Immature natural killer cell (primary cell): ENCODE results near the gene ATRN. TPM values are rescaled to one million over a fixed set of nuclear protein-coding genes. Genes with fewer than 3 reads are reported as not detected.

ENCODE experiments used
- DNase-seq, 3 donors: peaks; one replicate each; pipeline ENCODE4 v3.0.0; 2022; ENCODE audit warnings: mixed read lengths in 1 of 3
- H3K27ac Mint-ChIP-seq, 6 donors: one replicate each; pipeline ENCODE4 v1.8.0; 2020; ENCODE audit warnings: mixed read lengths in 6 of 6, mild to moderate bottlenecking in 5 of 6, inconsistent platforms in 4 of 6, moderate library complexity in 3 of 6
- H3K27me3 Mint-ChIP-seq, 3 donors: one replicate each; pipeline ENCODE4 v1.8.0; 2020 to 2021; ENCODE audit warnings: low read depth in 3 of 3, mild to moderate bottlenecking in 3 of 3, mixed read lengths in 3 of 3, moderate library complexity in 3 of 3, inconsistent platforms in 1 of 3
- H3K36me3 Mint-ChIP-seq, 3 donors: one replicate each; pipeline ENCODE4 v1.8.0; 2020; ENCODE audit warnings: mixed read lengths in 3 of 3, inconsistent platforms in 2 of 3, mild to moderate bottlenecking in 2 of 3
- H3K4me1 Mint-ChIP-seq, 2 donors: one replicate each; pipeline ENCODE4 v1.8.0; 2020; ENCODE audit warnings: inconsistent platforms in 2 of 2, mild to moderate bottlenecking in 2 of 2, mixed read lengths in 2 of 2, moderate library complexity in 1 of 2
- H3K4me3 Mint-ChIP-seq, 5 donors: one replicate each; pipeline ENCODE4 v1.8.0; 2020; ENCODE audit warnings: mild to moderate bottlenecking in 5 of 5, mixed read lengths in 5 of 5, inconsistent platforms in 3 of 5, moderate library complexity in 3 of 5
- H3K9me3 Mint-ChIP-seq, 6 donors: one replicate each; pipeline ENCODE4 v1.8.0; 2020; ENCODE audit warnings: mild to moderate bottlenecking in 6 of 6, mixed read lengths in 6 of 6, inconsistent platforms in 4 of 6, moderate library complexity in 3 of 6
- polyA plus RNA-seq, 3 donors: library from polyadenylated mRNA; unstranded; fragments of 300-500 nt; fragmentation: Illumina TruSeq; gene quantifications; one replicate each; pipeline ENCODE4 v1.2.3, GENCODE V29; 2021

Gene ATRN
- polyA plus RNA-seq, 3 donors from 2014 or later: 9.4 to 15.2 (median 9.7) TPM

- Mint-ChIP-seq H3K9me3 (no peaks in the 10 kb centered on the region), H3K27me3 (peaks cover 7 to 15% (median 14%) of the 10 kb centered on the region in 3 donors), H3K4me3 (peak overlapping the region in 1 of 5 donors; percentile 44)
These were observed 201.2 kb downstream of the ATRN start for GRCh38 chr20:3671986-3672546.

GRCh38 chr20:3672547-3673171, 201.8 kb downstream of the ATRN start:
- Mint-ChIP-seq H3K27me3 (peaks cover 7 to 15% (median 14%) of the 10 kb centered on the region in 3 donors), H3K4me3 (no peak overlapping the region), H3K4me1 (peaks cover 5 to 6% of the 10 kb centered on the region in 2 donors), H3K27ac (no peak overlapping the region), H3K36me3 (no peaks in the 10 kb centered on the region), H3K9me3 (no peaks in the 10 kb centered on the region)
- DNase-seq: no peak

More at GRCh38 chr20:3671986-3672546, 201.2 kb downstream of the ATRN start:
- peaks cover 10 to 12% of the 10 kb centered on the region in 2 donors for H3K4me1 Mint-ChIP-seq
- H3K36me3 Mint-ChIP-seq: no peaks in the 10 kb centered on the region
- DNase-seq: no peak
- H3K27ac Mint-ChIP-seq: peak overlapping the region in 1 of 6 donors; percentile 11

DNA sequence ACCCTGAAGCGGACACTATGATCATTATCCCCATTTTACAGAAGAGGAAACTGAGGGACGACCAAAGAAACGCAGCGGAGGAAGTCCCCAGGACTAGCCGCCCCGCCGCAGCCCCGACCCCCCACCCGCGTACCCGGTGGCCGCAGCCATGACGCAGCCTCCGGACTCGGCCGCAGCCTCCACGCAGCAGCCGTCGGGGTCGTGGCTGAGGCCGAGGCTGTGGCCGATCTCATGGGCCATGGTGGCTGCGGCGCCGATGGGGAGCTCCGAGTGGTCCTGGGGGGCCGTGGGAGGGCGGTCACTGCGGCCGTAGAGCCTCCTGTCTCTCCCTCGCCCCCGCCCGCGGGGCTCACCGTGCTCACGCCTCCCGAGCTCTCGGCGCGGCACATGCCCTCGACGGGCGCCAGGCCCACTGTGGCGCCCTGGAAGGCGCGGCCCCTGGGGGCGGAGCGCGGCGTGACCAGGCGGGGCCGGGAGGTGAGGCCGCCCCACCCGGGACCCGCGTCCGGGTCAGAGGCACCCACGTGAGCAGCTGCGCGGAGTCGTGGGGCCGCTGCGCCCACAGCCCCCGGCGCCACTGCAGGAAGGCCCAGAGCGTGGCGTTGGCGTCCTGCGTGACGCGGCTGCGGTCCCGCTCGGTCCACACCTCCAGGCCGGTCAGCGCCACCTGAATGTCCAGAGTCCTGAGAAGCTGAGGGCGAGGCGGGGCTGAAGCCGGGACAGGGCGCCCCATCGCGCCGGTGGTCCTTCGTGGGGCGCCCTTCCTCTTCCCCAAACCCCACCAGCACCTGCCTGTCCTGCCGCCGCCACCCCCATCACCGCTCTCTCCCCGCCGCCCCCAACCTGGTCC, 202.6 kb downstream of the ATRN start:
- H3K9me3 Mint-ChIP-seq: no peaks in the 10 kb centered on the region
- H3K4me3 Mint-ChIP-seq: no peak overlapping the region
- H3K27ac Mint-ChIP-seq: no peak overlapping the region
- peaks cover 4 to 5% of the 10 kb centered on the region in 2 donors for H3K4me1 Mint-ChIP-seq
- H3K27me3 Mint-ChIP-seq: peaks cover 7 to 15% (median 14%) of the 10 kb centered on the region in 3 donors
- no peak for DNase-seq
- no peaks in the 10 kb centered on the region for H3K36me3 Mint-ChIP-seq

DNA sequence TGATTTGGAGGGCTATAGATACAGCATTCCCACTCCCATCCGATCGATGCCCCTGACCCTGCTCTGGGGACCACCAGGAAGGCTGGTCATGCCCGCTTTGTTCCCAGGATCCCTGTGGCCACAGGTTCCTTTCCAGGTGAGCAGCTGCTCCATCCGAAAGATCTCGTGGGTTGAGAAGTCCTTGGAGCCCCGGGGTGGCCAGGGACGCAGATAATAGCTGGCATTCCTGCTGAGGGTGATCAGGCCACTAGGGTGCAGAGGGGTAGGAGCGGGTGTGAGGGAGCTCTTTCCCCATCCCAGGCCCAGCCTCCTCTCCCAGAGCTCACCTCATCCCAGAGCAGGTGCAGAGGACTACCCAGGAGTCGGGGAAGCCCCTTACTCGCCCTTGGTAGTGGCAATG, 203.6 kb downstream of the ATRN start:
- Mint-ChIP-seq H3K27me3 (peaks cover 11 to 15% (median 14%) of the 10 kb centered on the region in 3 donors), H3K4me1 (peaks cover 4 to 5% of the 10 kb centered on the region in 2 donors), H3K27ac (no peak overlapping the region), H3K4me3 (no peak overlapping the region), H3K36me3 (no peaks in the 10 kb centered on the region), H3K9me3 (no peaks in the 10 kb centered on the region)
- no peak for DNase-seq

DNA sequence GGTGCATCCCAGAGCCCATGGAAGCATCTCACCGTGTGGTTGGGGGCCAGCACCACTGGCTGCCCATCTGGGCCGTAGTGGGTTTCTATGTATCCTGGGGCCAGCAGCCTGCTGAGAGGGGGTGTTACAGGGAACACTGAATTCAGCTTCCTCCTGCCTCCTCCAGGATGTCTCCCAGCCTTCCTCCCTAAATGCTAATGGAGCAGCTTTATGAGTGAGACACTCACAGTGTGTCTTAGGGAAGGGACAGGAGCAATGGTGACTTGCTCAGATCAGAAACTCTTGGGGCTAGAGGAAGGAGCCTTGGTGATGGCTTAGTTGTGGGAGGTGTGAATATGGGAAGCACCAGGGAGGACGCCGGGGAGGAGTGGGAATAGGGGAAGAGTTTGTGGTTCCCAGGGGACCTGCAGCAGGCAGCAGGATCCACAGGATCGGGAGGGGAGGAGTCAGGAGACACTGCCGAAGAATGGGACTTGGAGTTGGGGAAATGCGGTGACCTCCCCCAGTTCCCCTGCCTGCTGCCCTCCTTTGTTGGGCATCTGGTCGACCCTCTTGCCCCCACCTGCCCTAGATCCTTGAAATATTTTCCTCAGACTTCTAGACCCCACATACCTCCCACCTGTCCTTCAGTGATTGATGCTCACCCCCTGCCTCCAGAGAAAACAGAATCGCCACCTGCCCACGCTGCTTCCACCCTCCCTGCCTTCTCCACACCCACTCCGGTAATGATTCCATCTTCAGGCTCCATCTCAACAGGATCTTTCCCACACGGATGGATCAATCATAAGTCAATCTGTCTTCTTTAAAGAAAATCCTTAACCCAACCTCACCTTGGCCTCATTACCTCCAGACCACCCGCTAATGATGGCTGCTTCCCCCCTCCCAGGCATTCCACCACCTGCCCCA, 204.4 kb downstream of the ATRN start:
- no peak for DNase-seq
- Mint-ChIP-seq H3K9me3 (no peaks in the 10 kb centered on the region), H3K4me1 (peaks cover 4 to 5% of the 10 kb centered on the region in 2 donors), H3K36me3 (no peaks in the 10 kb centered on the region), H3K4me3 (no peak overlapping the region), H3K27ac (no peak overlapping the region), H3K27me3 (peaks cover 11 to 17% (median 12%) of the 10 kb centered on the region in 3 donors)

DNA sequence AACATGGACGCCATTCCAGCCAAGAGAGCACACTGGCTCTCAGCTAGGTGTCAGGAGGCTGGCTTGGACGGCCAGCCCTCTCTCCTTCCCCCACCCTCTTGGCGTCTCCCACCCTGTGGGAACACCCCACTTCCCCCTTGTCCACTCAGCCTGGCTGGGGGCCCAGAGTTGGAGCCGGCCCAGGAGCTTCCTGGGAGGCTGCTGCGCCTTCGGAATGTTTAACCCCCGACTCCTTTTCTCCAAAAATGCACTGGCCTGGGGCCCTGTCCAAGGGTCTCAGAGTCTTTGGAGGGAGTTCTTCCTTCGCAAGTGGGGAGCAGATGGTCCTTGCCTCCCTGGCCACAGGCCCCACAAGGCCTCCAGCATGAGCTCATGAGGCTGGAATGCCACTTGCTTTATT, 206.9 kb downstream of the ATRN start:
- no peaks in the 10 kb centered on the region for H3K36me3 Mint-ChIP-seq

GRCh38 chr20:3678198-3678597, 207.4 kb downstream of the ATRN start:
- H3K4me1 Mint-ChIP-seq: peaks cover 3 to 4% of the 10 kb centered on the region in 2 donors
- H3K9me3 Mint-ChIP-seq: no peaks in the 10 kb centered on the region
- H3K36me3 Mint-ChIP-seq: no peaks in the 10 kb centered on the region
- H3K27me3 Mint-ChIP-seq: peaks cover 3 to 16% (median 10%) of the 10 kb centered on the region in 3 donors
- H3K4me3 Mint-ChIP-seq: no peak overlapping the region
- DNase-seq: no peak
- H3K27ac Mint-ChIP-seq: no peak overlapping the region

More for the DNA sequence above, 206.9 kb downstream of the ATRN start:
- Mint-ChIP-seq H3K27me3 (peaks cover 7 to 19% (median 11%) of the 10 kb centered on the region in 3 donors), H3K9me3 (no peaks in the 10 kb centered on the region), H3K27ac (no peak overlapping the region), H3K4me1 (peaks cover 4 to 5% of the 10 kb centered on the region in 2 donors), H3K4me3 (no peak overlapping the region)
- DNase-seq: no peak

DNA sequence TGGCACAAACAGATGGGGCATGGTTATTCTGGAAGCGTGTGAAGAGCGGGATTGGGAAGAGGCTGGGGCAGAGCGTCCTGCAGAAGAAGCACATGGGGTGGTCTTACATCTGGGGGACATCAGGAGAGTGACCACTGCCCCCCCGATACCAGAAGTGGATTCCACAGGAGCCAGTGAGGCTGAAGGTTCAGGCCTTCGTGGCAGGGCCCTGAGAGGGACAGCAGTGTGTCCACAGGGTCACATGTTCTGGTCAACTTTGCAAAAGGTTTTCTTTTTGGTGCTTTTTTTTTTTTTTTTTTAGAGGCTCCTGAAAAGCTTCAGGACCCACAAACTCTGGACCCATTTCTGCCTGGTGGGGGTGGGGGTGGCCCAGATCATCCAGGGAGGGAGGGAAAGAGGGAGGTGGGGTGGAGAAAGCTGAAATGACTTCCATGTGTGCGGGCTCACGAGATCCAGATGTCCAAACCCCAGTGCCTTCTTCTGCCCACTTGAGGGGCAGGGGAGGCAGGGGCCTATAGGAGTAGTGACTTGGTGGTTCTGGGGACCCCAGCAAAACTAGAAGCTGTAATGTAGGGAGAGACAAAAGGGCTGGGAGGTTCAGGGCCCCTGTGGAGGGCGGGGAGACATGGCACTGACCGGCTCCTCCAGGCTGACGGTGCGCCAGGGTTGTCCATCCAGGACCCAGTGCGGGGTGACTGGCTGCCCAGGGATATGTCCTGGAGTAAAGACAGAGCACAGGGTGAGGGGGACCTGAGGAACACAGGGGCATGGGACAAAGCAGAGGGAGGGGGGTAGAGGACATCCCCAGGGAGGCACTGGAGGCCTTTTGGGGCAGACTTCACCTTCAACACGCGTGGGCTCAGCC, 208.3 kb downstream of the ATRN start:
- Mint-ChIP-seq H3K36me3 (no peaks in the 10 kb centered on the region), H3K27me3 (peaks cover 3 to 18% (median 14%) of the 10 kb centered on the region in 3 donors), H3K4me1 (peaks cover 3 to 4% of the 10 kb centered on the region in 2 donors), H3K4me3 (no peak overlapping the region), H3K9me3 (no peaks in the 10 kb centered on the region), H3K27ac (no peak overlapping the region)
- no peak for DNase-seq

DNA sequence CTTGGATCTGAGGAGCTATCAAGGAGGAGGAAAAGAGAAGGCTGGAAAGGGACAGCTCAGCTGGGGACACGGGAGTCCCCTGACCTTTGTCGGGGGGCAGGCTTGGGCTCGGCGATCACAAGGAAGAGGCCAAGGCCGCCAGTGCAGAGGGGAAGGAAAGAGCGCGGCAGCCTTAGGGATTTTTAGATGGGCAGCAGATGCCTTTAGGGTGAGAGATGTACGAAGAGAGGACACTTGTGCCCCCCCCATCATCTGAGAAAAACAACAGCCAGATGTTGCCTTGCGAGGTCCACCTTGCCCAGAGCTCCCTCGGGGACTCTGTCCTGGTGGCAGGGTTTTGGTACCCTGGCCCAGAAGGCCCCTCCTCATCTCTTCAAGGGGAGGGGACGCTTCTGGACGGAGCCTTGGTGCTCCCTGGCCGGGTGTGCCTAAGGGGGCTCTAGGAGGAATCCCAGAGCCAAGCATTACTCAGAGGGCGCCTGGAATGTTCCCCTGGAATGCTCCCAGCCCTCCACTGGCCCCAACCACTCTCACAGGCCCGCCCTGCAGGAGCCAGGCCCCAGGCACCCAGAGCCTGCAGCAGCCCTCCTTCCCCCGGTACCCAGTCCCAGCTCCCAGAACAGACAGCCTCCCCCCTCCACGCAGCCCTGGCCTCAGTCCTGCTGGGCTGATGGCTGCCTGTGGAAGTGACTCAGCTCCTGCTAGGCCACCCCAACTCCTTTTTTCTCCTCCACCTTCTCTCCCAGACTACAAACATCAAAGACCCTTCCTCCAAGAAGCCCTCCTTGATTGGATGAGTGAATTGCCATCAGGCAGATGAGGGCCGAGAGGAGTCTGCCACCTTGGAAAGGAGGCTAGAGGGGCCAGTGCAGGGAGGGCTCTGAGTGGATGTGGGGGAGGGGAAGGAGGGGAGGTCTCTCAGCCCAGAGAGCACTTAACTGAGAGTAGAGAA, 209.2 kb downstream of the ATRN start:
- no peak overlapping the region for H3K27ac Mint-ChIP-seq

DNA sequence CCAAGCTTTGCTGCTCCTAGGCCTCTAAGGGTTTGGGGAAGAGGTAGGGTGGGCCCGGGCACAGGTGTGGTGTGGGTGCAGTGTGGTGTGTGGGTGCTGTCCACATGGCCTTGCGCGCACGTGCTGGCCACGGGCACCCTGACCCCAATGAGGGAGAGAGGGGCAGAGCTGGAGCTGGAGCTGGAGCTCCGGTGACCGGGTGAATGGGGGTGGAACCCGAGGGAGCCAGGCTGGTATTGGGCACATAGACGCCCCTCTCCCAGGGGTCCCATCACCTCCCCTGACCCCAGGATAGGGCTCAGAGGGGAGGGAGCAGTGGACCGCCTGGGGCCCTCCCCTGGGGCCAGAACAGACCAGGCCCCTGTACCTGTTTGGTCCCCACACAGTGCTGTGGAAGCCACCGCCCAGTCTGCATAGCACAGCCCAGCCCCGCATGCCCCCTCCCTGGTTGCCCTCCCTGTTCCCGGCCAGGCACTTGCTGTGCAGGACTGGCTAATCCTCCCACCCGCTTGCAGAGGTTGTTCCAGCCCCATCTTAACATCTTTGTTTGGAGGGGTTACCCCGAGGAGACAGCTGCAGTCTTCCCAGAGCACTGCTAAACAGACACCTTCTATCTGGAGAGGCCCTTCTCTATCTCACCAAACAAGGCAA, 210.0 kb downstream of the ATRN start:
- peaks cover 0 to 17% (median 16%) of the 10 kb centered on the region in 3 donors for H3K27me3 Mint-ChIP-seq
- DNase-seq: no peak
- no peaks in the 10 kb centered on the region for H3K9me3 Mint-ChIP-seq
- H3K4me3 Mint-ChIP-seq: no peak overlapping the region
- peaks cover 3 to 4% of the 10 kb centered on the region in 2 donors for H3K4me1 Mint-ChIP-seq
- no peak overlapping the region for H3K27ac Mint-ChIP-seq
- H3K36me3 Mint-ChIP-seq: no peaks in the 10 kb centered on the region

More for the DNA sequence above, 209.2 kb downstream of the ATRN start:
- Mint-ChIP-seq H3K27me3 (peaks cover 0 to 16% (median 16%) of the 10 kb centered on the region in 3 donors), H3K9me3 (no peaks in the 10 kb centered on the region), H3K4me1 (peaks cover 3 to 4% of the 10 kb centered on the region in 2 donors), H3K4me3 (no peak overlapping the region), H3K36me3 (no peaks in the 10 kb centered on the region)
- no peak for DNase-seq

- H3K4me3 Mint-ChIP-seq: peak overlapping the region in 1 of 5 donors; percentile 5
- no peaks in the 10 kb centered on the region for H3K36me3 Mint-ChIP-seq
- DNase-seq: no peak
- H3K4me1 Mint-ChIP-seq: peaks cover 3 to 4% of the 10 kb centered on the region in 2 donors
- H3K27ac Mint-ChIP-seq: no peak overlapping the region
- no peaks in the 10 kb centered on the region for H3K9me3 Mint-ChIP-seq
- peaks cover 2 to 17% (median 16%) of the 10 kb centered on the region in 3 donors for H3K27me3 Mint-ChIP-seq
These were observed 210.6 kb downstream of the ATRN start for GRCh38 chr20:3681352-3681930.
